HG02840 (cell line): ENCODE measurements around the gene PRR29.
A peak's percentile ranks its signal among the peaks of the same experiment; 100 is the strongest.
"Not testable (repeated sequence)": the region's sequence is repeated elsewhere in the genome, so short reads cannot be mapped to it uniquely, and the experiment has no call there.

Experiments
- ATAC-seq: cut with Tn5 transposase; IDR thresholded peaks from one replicate; pipeline ENCODE4 v1.9.1; 2021; ENCODE audit warnings: mild to moderate bottlenecking, moderate library complexity, moderate number of reproducible peaks; ENCODE audit not compliant: unreplicated experiment, low FRiP score

The PRR29 gene

GRCh38 chr17:64008346-64008745, 10.2 kb downstream of the PRR29 start:
- ATAC-seq, result no peak

- no peak for ATAC-seq
Measured at GRCh38 chr17:64008830-64009229, 10.7 kb downstream of the PRR29 start.

GRCh38 chr17:64009571-64010402, 11.6 kb downstream of the PRR29 start:
- no peak for ATAC-seq

GRCh38 chr17:64015447-64015846, 17.3 kb downstream of the PRR29 start:
- no peak for ATAC-seq

GRCh38 chr17:64016231-64016784, 18.2 kb downstream of the PRR29 start:
- no peak for ATAC-seq

GRCh38 chr17:64016974-64017373, 18.8 kb downstream of the PRR29 start:
- ATAC-seq, result no peak

GRCh38 chr17:64017381-64017980, 19.3 kb downstream of the PRR29 start:
- no peak for ATAC-seq

GRCh38 chr17:64019551-64019961, 21.4 kb downstream of the PRR29 start:
- not testable (repeated sequence) for ATAC-seq

- ATAC-seq, result peak; percentile 53
Measured at GRCh38 chr17:64020056-64020766, 22.1 kb downstream of the PRR29 start, which contains the start of gene ICAM2. TSS of gene ICAM2 (minus strand) at chr17:64020633. CDS start at chr17:64006691, 13,942 bp downstream.

GRCh38 chr17:64022611-64023063, 24.5 kb downstream of the PRR29 start:
- ATAC-seq, result no peak

- ATAC-seq, result no peak
Measured at GRCh38 chr17:64024215-64024654, 26.1 kb downstream of the PRR29 start.

- no peak for ATAC-seq
Measured at GRCh38 chr17:64024781-64025731, 26.9 kb downstream of the PRR29 start.

GRCh38 chr17:64025732-64026294, 27.7 kb downstream of the PRR29 start:
- ATAC-seq, result no peak

GRCh38 chr17:64028874-64029464, 30.8 kb downstream of the PRR29 start:
- no peak for ATAC-seq

- no peak for ATAC-seq
Measured at GRCh38 chr17:64032081-64032480, 33.9 kb downstream of the PRR29 start.

GRCh38 chr17:64036198-64036922, 38.2 kb downstream of the PRR29 start:
- ATAC-seq, result no peak

GRCh38 chr17:64037180-64037579, 39.0 kb downstream of the PRR29 start:
- ATAC-seq, result no peak

- ATAC-seq, result no peak
Measured at GRCh38 chr17:64037802-64038201, 39.7 kb downstream of the PRR29 start.
